GM12891 (cell line): Measurements from ENCODE around the gene IL17F.

Source experiments
- PAX5 ChIP-seq: IDR thresholded peaks from 2 replicates; pipeline ENCODE4 v1.6.1; 2011; ENCODE audit warnings: low read length, moderate library complexity, mild to moderate bottlenecking; ENCODE audit not compliant: insufficient read depth, severe bottlenecking
- POLR2A ChIP-seq: IDR thresholded peaks from 2 replicates; pipeline ENCODE4 v1.6.1; 2011; ENCODE audit warnings: low read depth, low read length, control low read depth
- POLR2AphosphoS5 ChIP-seq: IDR thresholded peaks from 2 replicates; pipeline ENCODE4 v1.6.1; 2011; ENCODE audit warnings: low read depth, low read length, control low read depth
- POU2F2 ChIP-seq: IDR thresholded peaks from 2 replicates; pipeline ENCODE4 v1.6.1; 2011; ENCODE audit warnings: low read depth, mild to moderate bottlenecking, control low read depth, low read length, moderate library complexity
- SPI1 ChIP-seq: IDR thresholded peaks from 2 replicates; pipeline ENCODE4 v1.6.1; 2011; ENCODE audit warnings: low read depth, low read length, control low read depth
- TAF1 ChIP-seq: IDR thresholded peaks from 2 replicates; pipeline ENCODE4 v1.6.1; 2011; ENCODE audit warnings: low read depth, low read length, control low read depth

DNA sequence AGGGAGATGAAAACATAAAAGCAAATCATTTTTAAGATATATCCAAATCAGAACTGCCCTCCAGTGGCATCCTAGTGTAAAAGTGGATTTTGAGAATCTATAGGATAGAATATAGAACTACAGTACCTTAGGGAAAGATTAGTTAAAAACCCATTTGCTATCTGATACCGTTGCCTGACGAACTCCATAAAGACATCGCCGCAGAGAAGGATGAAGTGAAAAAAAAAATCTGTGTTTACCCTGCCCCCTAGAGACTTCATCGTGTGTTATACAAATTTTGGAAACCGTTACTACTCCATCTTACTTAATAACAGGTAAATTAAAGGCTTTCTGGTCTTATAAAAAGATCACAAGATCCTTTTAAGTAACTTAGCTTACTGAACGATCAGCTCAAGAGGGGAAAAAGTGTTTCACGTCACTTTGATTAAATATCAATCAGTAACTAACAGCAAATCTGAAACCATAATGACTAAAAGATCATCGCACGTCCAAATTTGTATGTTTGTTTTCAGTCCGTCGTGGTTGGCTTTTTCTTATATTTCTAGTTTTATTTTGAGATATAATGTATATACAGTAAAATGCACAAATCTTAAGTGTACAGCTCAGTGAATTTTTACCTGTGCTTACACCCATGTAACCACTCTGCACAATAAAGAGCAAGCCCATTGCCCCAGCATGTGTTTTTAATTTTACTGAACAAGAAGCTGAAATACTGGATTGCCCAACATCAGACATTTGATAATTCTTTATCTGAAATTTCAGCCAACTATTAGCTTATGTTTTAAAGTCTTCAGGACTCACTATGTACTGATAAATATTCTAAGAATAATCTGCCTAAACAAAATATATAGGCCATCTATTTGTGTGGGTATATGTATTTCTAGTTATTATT, 41.1 kb upstream of the IL17F start:
- TF ChIP-seq POU2F2 (no peak), POLR2A (no peak), POLR2AphosphoS5 (no peak), SPI1 (no peak), TAF1 (no peak), PAX5 (no peak)
